Placental pericyte (primary cell): ENCODE results near the gene GGCX. TPM values are rescaled to one million over a fixed set of nuclear protein-coding genes. Genes with fewer than 3 reads are reported as not detected.

Experiments
- small RNA-seq: library from RNA; depleted of rRNA; stranded (forward); fragments of <200 nt; gene quantifications from one replicate; pipeline ENCODE3, GENCODE V24; 2012; ENCODE audit warnings: low replicate concordance
- total RNA-seq: library from RNA; depleted of rRNA; stranded (reverse); fragments of >200 nt; gene quantifications from 2 replicates; pipeline ENCODE4 v1.2.3, GENCODE V29; 2012

The GGCX gene
- total RNA-seq, result 54.9 and 56.6 TPM in 2 replicates

DNA sequence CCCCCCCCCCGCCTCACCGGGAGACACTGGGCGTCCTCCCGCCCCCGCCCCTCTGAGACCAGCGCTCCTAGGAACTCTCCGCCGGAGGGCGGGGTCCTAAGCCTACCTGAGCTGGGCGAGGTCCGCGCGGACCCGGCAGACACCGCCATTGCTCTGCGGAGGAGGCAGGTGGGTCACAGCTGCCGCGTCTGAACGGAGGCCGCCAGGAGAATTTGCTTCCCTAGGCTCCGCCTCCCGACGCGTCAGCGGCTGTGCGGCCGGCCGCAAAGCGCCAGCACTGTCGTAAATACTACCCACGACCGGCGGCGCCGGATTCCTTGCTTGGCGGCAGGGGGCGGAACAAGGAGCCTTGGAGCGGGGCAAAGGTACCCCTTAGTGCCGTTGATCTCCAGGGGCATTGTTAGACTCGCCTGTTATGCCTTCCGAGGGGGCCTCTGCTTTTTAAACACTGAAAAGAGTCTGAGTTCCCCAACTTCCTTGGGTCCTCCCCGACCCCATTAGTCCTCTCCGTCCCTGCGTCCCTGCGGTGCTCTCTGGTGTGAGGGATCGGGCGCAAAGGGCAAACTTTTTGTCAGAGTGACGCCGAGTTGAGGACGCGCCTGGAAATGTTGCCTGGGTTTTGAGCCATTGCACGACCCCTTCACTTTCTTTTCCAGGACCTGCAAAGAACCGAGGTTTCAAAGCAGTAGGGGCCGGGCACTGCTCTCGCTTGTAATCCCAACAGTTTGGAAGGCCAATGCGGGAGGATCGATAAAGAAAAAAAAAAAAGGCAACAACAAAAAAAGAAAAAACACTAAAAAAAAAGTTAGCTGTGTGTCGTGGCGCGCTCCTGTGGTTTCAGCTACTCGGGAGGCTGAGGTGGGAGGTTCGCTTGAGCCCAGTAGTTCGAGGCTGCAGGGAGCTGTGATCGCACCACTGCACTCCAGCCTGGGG lies at the start of gene GGCX:
Gene GGCX, minus strand, starts transcription at position 214 of the 933 bp plus-strand sequence. Its CDS starts 65 bp downstream, at position 149.

DNA sequence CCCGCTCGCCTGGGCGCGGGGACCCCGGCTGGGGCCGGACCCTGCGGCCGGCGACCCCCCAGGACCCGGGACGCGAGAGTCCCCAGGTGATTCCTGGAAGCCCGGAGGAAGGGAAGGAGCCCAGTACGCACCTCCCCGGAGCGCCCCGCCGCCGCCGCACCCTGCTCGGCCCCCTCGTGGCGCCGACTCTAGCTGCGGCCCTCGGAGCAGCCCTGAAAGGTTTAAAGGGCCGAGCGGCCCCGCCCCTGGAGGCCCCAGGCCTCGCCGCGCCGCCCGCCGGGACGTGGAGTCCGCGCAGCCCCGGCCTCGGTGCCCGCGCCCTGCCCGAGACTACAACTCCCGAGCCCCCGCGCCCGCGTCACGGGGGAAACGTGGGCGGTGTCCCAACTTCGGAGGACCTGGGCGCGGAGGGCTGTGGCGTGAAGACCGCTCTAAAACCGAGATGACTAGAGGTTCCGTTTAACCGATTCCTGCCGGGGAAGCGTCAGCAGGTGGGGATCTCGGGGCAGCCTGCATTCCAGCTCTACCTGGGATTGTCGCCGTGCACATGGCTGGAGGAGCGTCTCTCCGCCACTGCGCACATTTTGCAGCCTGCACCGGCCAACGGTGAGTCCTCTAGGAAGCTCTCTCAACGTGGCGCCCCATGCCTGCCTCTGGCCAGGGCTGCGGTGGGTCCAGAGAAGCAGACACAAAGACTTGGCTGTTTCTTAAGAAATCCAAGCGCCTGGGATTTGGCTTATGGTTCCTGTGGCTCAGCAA lies 41.4 kb upstream of the GGCX start, which contains the start of gene TMEM150A:
Gene TMEM150A, minus strand, starts transcription at position 223 of the 759 bp plus-strand sequence. CDS start 750 bp downstream, outside the sequence.

GRCh38 chr2:85595301-85596025 lies 34.2 kb upstream of the GGCX start, which contains the start of gene RNF181:
TSS of gene RNF181 (plus strand) at chr2:85595745. CDS start at chr2:85595764, 19 bp downstream.

DNA sequence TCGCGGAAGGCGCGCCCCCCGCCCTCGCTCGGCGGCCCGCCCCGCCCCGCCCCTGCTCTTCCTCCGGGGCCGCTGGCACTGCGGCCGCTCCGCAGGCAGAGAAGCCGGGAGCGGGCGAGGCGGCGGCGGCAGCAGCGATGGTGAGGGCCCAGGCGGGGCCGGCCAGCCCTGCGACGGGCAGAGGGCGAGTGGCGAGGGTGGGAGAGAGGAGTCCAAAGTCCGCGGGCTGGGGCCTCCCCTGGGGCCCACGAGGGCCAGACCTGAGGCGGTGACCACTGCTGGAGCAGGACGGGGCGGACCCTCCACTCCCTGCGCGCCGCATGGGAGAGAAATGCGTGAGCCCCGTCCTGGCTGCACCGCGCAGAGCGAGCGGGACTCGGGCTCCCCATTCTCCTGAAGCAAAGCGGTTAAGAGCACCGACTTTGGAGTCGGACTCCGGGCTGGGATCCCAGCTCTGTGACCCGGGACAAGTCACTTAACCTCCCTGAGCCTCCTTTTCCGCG lies 23.1 kb upstream of the GGCX start, which contains the start of gene VAMP5:
Gene VAMP5, plus strand, starts transcription at position 78 of the 503 bp plus-strand sequence. Its CDS starts 60 bp downstream, at position 138.

GRCh38 chr2:85577386-85578242 lies 16.3 kb upstream of the GGCX start, which contains the start of gene VAMP8:
TSS of gene VAMP8 (plus strand) at chr2:85577586. CDS start at chr2:85577647, 61 bp downstream.

GRCh38 chr2:85538507-85539360 lies 22.6 kb downstream of the GGCX start, which contains the start of gene MAT2A:
TSS of gene MAT2A (plus strand) at chr2:85539168. CDS start at chr2:85539288, 120 bp downstream.

Small RNA genes within 50 kb of the gene (small RNA-seq; reads per million reads assigned to genes)
- gene RN7SL126P, result not detected

Other genes with a start within 250 kb of the GGCX start
- 118 and 181 TPM in 2 replicates for gene TGOLN2, start 233.5 kb downstream of the GGCX start, total RNA-seq
- 50.3 and 51.6 TPM in 2 replicates for gene RETSAT, start 207.0 kb downstream of the GGCX start, total RNA-seq
- 11.6 and 19.9 TPM in 2 replicates for gene ELMOD3, start 206.7 kb downstream of the GGCX start, total RNA-seq
- gene CAPG, start 151.1 kb downstream of the GGCX start, total RNA-seq, result 40.5 and 55.7 TPM in 2 replicates
- gene SH2D6, start 142.8 kb downstream of the GGCX start, total RNA-seq, result not detected in 2 replicates
- gene MAT2A, start 22.3 kb downstream of the GGCX start, total RNA-seq, result 134 and 154 TPM in 2 replicates
- gene VAMP8, start 16.1 kb upstream of the GGCX start, total RNA-seq, result 11.8 and 14.0 TPM in 2 replicates
- gene VAMP5, start 22.9 kb upstream of the GGCX start, total RNA-seq, result 14.7 and 22.8 TPM in 2 replicates
- 147 and 289 TPM in 2 replicates for gene RNF181, start 34.3 kb upstream of the GGCX start, total RNA-seq
- 14.6 and 17.7 TPM in 2 replicates for gene TMEM150A, start 41.2 kb upstream of the GGCX start, total RNA-seq
- 14.0 and 14.7 TPM in 2 replicates for gene C2orf68, start 50.6 kb upstream of the GGCX start, total RNA-seq
- gene USP39, start 54.7 kb upstream of the GGCX start, total RNA-seq, result 46.8 and 49.1 TPM in 2 replicates
- not detected in 2 replicates for gene SFTPB, start 106.7 kb upstream of the GGCX start, total RNA-seq
- not detected in 2 replicates for gene GNLY, start 132.9 kb upstream of the GGCX start, total RNA-seq
- 3.6 and 10.9 TPM in 2 replicates for gene ATOH8, start 192.5 kb upstream of the GGCX start, total RNA-seq